OCI-LY1 (cell line): ENCODE measurements around the gene KRTAP9-4.

Experiments used
- H2AFZ ChIP-seq: fragments of 200-600 bp; sonication (generic), shearing (Covaris generic); 2 replicates; pipeline ENCODE4 v1.6.0; 2014; ENCODE audit warnings: antibody characterized with exemption, mild to moderate bottlenecking, low read length
- H3F3A ChIP-seq: fragments of 200-600 bp; sonication (generic), shearing (Covaris generic); 2 replicates; pipeline ENCODE4 v1.6.0; 2014; ENCODE audit warnings: mild to moderate bottlenecking, antibody characterized with exemption, low read length, moderate library complexity; ENCODE audit not compliant: insufficient read depth
- H3K27ac ChIP-seq: fragments of 200-600 bp; sonication (generic); 2 replicates; pipeline ENCODE4 v1.5.1; 2014; ENCODE audit warnings: low read length, mixed run types, mild to moderate bottlenecking, low read depth; ENCODE audit not compliant: poor library complexity, severe bottlenecking
- H3K27me3 ChIP-seq: fragments of 200-600 bp; sonication (generic); 2 replicates; pipeline ENCODE4 v1.6.0; 2014; ENCODE audit warnings: antibody characterized with exemption, mild to moderate bottlenecking, low read length, moderate library complexity; ENCODE audit not compliant: insufficient read depth
- H3K36me3 ChIP-seq: fragments of 200-600 bp; sonication (generic); 2 replicates; pipeline ENCODE4 v1.6.1; 2014; ENCODE audit warnings: mild to moderate bottlenecking, antibody characterized with exemption, low read length, moderate library complexity, mixed read lengths; ENCODE audit not compliant: insufficient read depth
- H3K4me1 ChIP-seq: fragments of 200-600 bp; sonication (generic); 2 replicates; pipeline ENCODE4 v1.5.1; 2014; ENCODE audit warnings: mild to moderate bottlenecking, low read length, moderate library complexity; ENCODE audit not compliant: insufficient read depth, severe bottlenecking
- H3K4me2 ChIP-seq: fragments of 200-600 bp; sonication (generic), shearing (Covaris generic); 2 replicates; pipeline ENCODE4 v1.6.1; 2014; ENCODE audit warnings: low read length
- H3K4me3 ChIP-seq: fragments of 200-600 bp; sonication (generic); 2 replicates; pipeline ENCODE4 v1.5.1; 2014; ENCODE audit warnings: low read length, low read depth, mild to moderate bottlenecking, mixed read lengths; ENCODE audit not compliant: poor library complexity, severe bottlenecking
- H3K79me2 ChIP-seq: fragments of 200-600 bp; shearing (Covaris generic); 2 replicates; pipeline ENCODE4 v1.6.1; 2016; ENCODE audit warnings: mixed run types, low read length, mixed read lengths; ENCODE audit not compliant: insufficient read depth
- H3K9ac ChIP-seq: fragments of 200-600 bp; sonication (generic), shearing (Covaris generic); 2 replicates; pipeline ENCODE4 v1.6.1; 2014; ENCODE audit warnings: mild to moderate bottlenecking, low read length, mixed read lengths
- H3K9me2 ChIP-seq: fragments of 200-600 bp; sonication (generic), shearing (Covaris generic); 2 replicates; pipeline ENCODE4 v1.6.1; 2014; ENCODE audit warnings: low read depth, mild to moderate bottlenecking, low read length, mixed read lengths
- H3K9me3 ChIP-seq: fragments of 200-600 bp; shearing (Covaris generic); 2 replicates; pipeline ENCODE4 v1.6.1; 2014; ENCODE audit warnings: low read length, mixed read lengths
- H4K20me1 ChIP-seq: fragments of 200-600 bp; sonication (generic), shearing (Covaris generic); 2 replicates; pipeline ENCODE4 v1.6.0; 2016; ENCODE audit warnings: mild to moderate bottlenecking, low read length; ENCODE audit not compliant: insufficient read depth
- CTCF ChIP-seq: fragments of 200-600 bp; sonication (generic), shearing (Covaris generic); IDR thresholded peaks from 2 replicates; pipeline ENCODE4 v1.5.1; 2017; ENCODE audit warnings: mild to moderate bottlenecking, antibody characterized with exemption, low read length, moderate library complexity, mixed read lengths
- EZH2 ChIP-seq: fragments of 200-600 bp; sonication (generic), shearing (Covaris generic); IDR thresholded peaks from 2 replicates; pipeline ENCODE4 v1.8.0; 2017; ENCODE audit warnings: borderline replicate concordance, mixed run types, mild to moderate bottlenecking, antibody characterized with exemption, low read length, moderate library complexity, mixed read lengths

KRTAP9-4 gene

GRCh38 chr17:41256291-41256685, 6.8 kb downstream of the KRTAP9-4 start:
- Histone ChIP-seq H3K9ac (no peak overlapping the region), H3F3A (no peaks in the 10 kb centered on the region), H3K4me3 (no peak overlapping the region), H3K79me2 (no peaks in the 10 kb centered on the region), H3K9me2 (no peaks in the 10 kb centered on the region), H3K27ac (no peak overlapping the region), H4K20me1 (no peaks in the 10 kb centered on the region), H3K36me3 (no peaks in the 10 kb centered on the region), H3K9me3 (no peaks in the 10 kb centered on the region), H3K4me1 (no peaks in the 10 kb centered on the region), H2AFZ (no peak overlapping the region), H3K27me3 (no peaks in the 10 kb centered on the region), H3K4me2 (no peak overlapping the region)
- TF ChIP-seq CTCF (no peak), EZH2 (no peak)

- no peak overlapping the region for H3K4me3 ChIP-seq
Measured at GRCh38 chr17:41258406-41258805, 8.9 kb downstream of the KRTAP9-4 start.

GRCh38 chr17:41263212-41263611, 13.7 kb downstream of the KRTAP9-4 start:
- TF ChIP-seq CTCF (no peak), EZH2 (no peak)
- H2AFZ ChIP-seq, result no peak overlapping the region
- H3K9me2 ChIP-seq, result no peaks in the 10 kb centered on the region
- no peak overlapping the region for H3K9ac ChIP-seq
- no peaks in the 10 kb centered on the region for H3K36me3 ChIP-seq
- no peaks in the 10 kb centered on the region for H3K79me2 ChIP-seq
- H3K9me3 ChIP-seq, result no peaks in the 10 kb centered on the region
- H3K27me3 ChIP-seq, result no peaks in the 10 kb centered on the region
- no peaks in the 10 kb centered on the region for H4K20me1 ChIP-seq
- H3F3A ChIP-seq, result no peaks in the 10 kb centered on the region
- no peak overlapping the region for H3K4me3 ChIP-seq
- H3K27ac ChIP-seq, result no peak overlapping the region
- no peaks in the 10 kb centered on the region for H3K4me1 ChIP-seq
- H3K4me2 ChIP-seq, result no peak overlapping the region

More at GRCh38 chr17:41258406-41258805, 8.9 kb downstream of the KRTAP9-4 start:
- Histone ChIP-seq H3K79me2 (no peaks in the 10 kb centered on the region), H3K9ac (no peak overlapping the region), H3K27ac (no peak overlapping the region), H3K36me3 (no peaks in the 10 kb centered on the region), H3K9me3 (no peaks in the 10 kb centered on the region), H2AFZ (no peak overlapping the region), H3K27me3 (no peaks in the 10 kb centered on the region), H3K4me1 (no peaks in the 10 kb centered on the region), H3F3A (no peaks in the 10 kb centered on the region), H3K4me2 (no peak overlapping the region), H3K9me2 (no peaks in the 10 kb centered on the region), H4K20me1 (no peaks in the 10 kb centered on the region)
- TF ChIP-seq EZH2 (no peak), CTCF (no peak)
